Ascending aorta (tissue), 2 donors: ENCODE data around the gene GPR25. TPM values are rescaled to one million over a fixed set of nuclear protein-coding genes. Genes with fewer than 3 reads are reported as not detected.

Experiments
- DNase-seq, 2 donors: peaks; one replicate each; pipeline ENCODE4 v3.0.0-alpha.2; 2019; ENCODE audit warnings: low spot score in 2 of 2
- H3K27ac ChIP-seq, 2 donors: fragments of 200-600 bp; sonication (generic); one replicate each; pipeline ENCODE4 v1.5.1; 2016 to 2017; ENCODE audit warnings: mild to moderate bottlenecking in 1 of 2
- H3K27me3 ChIP-seq: fragments of 200-600 bp; sonication (generic); one replicate; pipeline ENCODE4 v1.5.1; 2017
- H3K36me3 ChIP-seq, 2 donors: fragments of 200-600 bp; sonication (generic); one replicate each; pipeline ENCODE4 v1.5.1; 2016
- H3K4me1 ChIP-seq, 2 donors: fragments of 200-600 bp; sonication (generic); one replicate each; pipeline ENCODE4 v1.5.1; 2016 to 2017; ENCODE audit warnings: mild to moderate bottlenecking in 1 of 2
- H3K4me3 ChIP-seq, 2 donors: fragments of 200-600 bp; sonication (generic); one replicate each; pipeline ENCODE4 v1.5.1; 2016 to 2017; ENCODE audit warnings: mild to moderate bottlenecking in 1 of 2
- H3K9me3 ChIP-seq, 2 donors: fragments of 200-600 bp; sonication (generic); one replicate each; pipeline ENCODE4 v1.5.1; 2016
- intact Hi-C: fragments of 100-400 bp; cut with DNase I; formaldehyde crosslinking; loops from one replicate; pipeline ENCODE4 v1.15.1; 2023
- total RNA-seq: library from RNA; depleted of rRNA; stranded (reverse); fragments of >200 nt; gene quantifications from one replicate; pipeline ENCODE4 v1.1.0, GENCODE V29; 2016
- TF ChIP-seq, protein P1 (sequence below), 3 experiments: fragments of 200-600 bp in 2 of 3; fragments of 450-650 bp in 1 of 3; sonication (generic) in 2 of 3; IDR thresholded peaks; one replicate each; pipeline ENCODE4 v1.5.1; 2016 to 2019; ENCODE audit warnings: antibody characterized with exemption in 3 of 3, mild to moderate bottlenecking in 1 of 3, moderate library complexity in 1 of 3

The GPR25 gene
- total RNA-seq, 1 donor from 2014 or later: not detected

DNA sequence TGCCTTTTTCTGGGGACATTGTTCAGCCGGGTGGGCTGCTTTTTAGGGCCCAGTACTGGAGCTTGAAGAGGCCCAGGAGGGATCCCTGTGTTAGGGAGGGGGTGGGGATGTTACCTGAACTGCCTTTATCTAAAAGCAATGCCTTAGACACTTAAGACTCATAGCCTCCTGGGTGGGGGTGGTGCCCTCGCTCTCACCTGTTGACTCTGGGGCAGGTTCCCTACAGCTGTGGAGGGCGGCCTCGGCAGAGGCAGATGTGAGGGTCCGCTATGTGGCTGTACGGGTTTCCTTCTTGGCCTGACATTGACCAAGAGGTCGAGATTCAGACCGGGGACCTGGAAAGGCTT is 22.6 kb downstream of the GPR25 start:
- H3K36me3 ChIP-seq: no peaks in the 10 kb centered on the region
- TF ChIP-seq, protein P1, sequence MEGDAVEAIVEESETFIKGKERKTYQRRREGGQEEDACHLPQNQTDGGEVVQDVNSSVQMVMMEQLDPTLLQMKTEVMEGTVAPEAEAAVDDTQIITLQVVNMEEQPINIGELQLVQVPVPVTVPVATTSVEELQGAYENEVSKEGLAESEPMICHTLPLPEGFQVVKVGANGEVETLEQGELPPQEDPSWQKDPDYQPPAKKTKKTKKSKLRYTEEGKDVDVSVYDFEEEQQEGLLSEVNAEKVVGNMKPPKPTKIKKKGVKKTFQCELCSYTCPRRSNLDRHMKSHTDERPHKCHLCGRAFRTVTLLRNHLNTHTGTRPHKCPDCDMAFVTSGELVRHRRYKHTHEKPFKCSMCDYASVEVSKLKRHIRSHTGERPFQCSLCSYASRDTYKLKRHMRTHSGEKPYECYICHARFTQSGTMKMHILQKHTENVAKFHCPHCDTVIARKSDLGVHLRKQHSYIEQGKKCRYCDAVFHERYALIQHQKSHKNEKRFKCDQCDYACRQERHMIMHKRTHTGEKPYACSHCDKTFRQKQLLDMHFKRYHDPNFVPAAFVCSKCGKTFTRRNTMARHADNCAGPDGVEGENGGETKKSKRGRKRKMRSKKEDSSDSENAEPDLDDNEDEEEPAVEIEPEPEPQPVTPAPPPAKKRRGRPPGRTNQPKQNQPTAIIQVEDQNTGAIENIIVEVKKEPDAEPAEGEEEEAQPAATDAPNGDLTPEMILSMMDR (IDR thresholded peaks at IDR 0.05): no peak
- H3K4me1 ChIP-seq: peaks cover 0 to 7% of the 10 kb centered on the region in 2 donors
- DNase-seq: no peak
- H3K9me3 ChIP-seq: no peaks in the 10 kb centered on the region
- intact Hi-C loops: no loop called here
- H3K27ac ChIP-seq: no peak overlapping the region
- no peak overlapping the region for H3K4me3 ChIP-seq
- H3K27me3 ChIP-seq: no peaks in the 10 kb centered on the region

- H3K27ac ChIP-seq: no peak overlapping the region
Measured at GRCh38 chr1:200895801-200896530, 23.2 kb downstream of the GPR25 start.

DNA sequence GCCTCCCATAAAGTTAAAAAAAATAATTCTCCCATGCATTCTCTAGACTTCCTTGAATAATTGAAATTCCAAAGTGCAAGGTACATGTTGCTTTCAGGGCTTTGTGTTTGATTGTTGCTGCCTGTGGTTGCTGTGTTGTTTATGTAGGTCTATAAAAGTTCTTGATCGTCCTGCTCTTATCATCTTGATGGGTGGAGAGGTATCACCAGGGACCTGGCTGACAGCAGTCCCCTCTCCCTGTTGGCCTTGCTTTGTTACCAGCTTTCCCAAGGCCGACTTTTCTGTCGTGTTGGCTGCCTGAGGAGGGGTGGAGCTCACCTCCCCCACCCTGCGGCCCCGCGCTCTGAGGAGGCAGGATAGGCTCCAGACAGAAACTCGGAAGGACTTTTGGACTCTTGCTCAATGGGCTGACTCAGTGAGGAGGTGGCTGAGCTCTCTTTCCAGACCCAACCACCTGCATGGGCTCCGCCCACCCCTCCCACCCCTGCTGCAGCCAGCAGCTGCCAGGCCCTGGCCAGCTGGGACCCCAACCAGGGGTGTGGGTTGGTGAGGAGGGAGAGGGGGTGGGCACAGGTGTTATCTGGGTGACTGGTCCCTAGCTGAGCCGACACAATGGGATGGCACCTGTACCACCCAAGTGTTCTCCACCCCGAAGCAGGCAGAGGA is 23.9 kb downstream of the GPR25 start:
- Histone ChIP-seq H3K9me3 (no peaks in the 10 kb centered on the region), H3K36me3 (no peaks in the 10 kb centered on the region), H3K4me1 (peaks cover 0 to under 1% of the 10 kb centered on the region in 2 donors), H3K4me3 (no peak overlapping the region), H3K27me3 (no peaks in the 10 kb centered on the region), H3K27ac (no peak overlapping the region)
- TF ChIP-seq, protein P1 (IDR thresholded peaks at IDR 0.05): no peak
- intact Hi-C loops: no loop called here
- DNase-seq: no peak

More at GRCh38 chr1:200895801-200896530, 23.2 kb downstream of the GPR25 start:
- no peaks in the 10 kb centered on the region for H3K9me3 ChIP-seq
- no peaks in the 10 kb centered on the region for H3K36me3 ChIP-seq
- no peaks in the 10 kb centered on the region for H3K27me3 ChIP-seq
- no peak overlapping the region for H3K4me3 ChIP-seq
- peaks cover 0 to 6% of the 10 kb centered on the region in 2 donors for H3K4me1 ChIP-seq
- TF ChIP-seq, protein P1 (IDR thresholded peaks at IDR 0.05): no peak
- intact Hi-C loops: no loop called here
- no peak for DNase-seq

DNA sequence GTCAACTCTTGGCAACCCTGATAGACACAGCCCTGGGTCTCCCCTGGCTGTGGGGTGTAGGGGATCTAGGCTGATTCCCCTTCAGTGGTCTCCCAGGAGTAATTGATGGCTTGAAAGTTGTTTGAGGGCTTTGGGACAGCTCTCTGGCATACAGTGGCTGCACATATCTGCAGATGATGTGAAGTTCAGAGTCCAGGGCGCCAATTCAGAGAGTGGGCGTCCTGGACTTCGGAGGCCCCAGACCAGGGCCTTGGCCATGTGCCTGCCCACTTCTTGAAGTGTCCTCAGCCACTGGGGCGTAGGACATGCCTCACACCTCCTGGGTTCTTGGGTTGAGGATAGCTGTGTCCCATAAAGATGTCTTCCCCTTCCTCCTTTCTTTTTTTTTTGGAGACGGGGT is 24.5 kb downstream of the GPR25 start:
- Histone ChIP-seq H3K36me3 (no peaks in the 10 kb centered on the region), H3K4me3 (no peak overlapping the region)
- intact Hi-C loops: no loop called here

GRCh38 chr1:200899015-200899386 is 26.2 kb downstream of the GPR25 start:
- intact Hi-C loops: no loop called here
- DNase-seq: no peak
- H3K27me3 ChIP-seq: no peaks in the 10 kb centered on the region

More for the DNA sequence above, 24.5 kb downstream of the GPR25 start:
- Histone ChIP-seq H3K4me1 (no peaks in the 10 kb centered on the region), H3K27me3 (no peaks in the 10 kb centered on the region), H3K27ac (no peak overlapping the region), H3K9me3 (no peaks in the 10 kb centered on the region)
- DNase-seq: no peak
- TF ChIP-seq, protein P1 (IDR thresholded peaks at IDR 0.05): no peak

More at GRCh38 chr1:200899015-200899386, 26.2 kb downstream of the GPR25 start:
- Histone ChIP-seq H3K27ac (no peak overlapping the region), H3K4me3 (no peak overlapping the region), H3K36me3 (no peaks in the 10 kb centered on the region), H3K4me1 (no peaks in the 10 kb centered on the region), H3K9me3 (no peaks in the 10 kb centered on the region)
- TF ChIP-seq, protein P1 (IDR thresholded peaks at IDR 0.05): no peak
